Activated CD8-positive, alpha-beta memory T cell treated with anti-CD3 and anti-CD28 coated beads, Interleukin-2, amount 50 U/mL, for 1 hour (primary cell): ENCODE measurements around the gene C9orf50.

Experiments used
- DNase-seq: peaks from one replicate; pipeline ENCODE4 v3.0.0-alpha.2; 2020; ENCODE audit errors: extremely low read depth

Gene C9orf50

DNA sequence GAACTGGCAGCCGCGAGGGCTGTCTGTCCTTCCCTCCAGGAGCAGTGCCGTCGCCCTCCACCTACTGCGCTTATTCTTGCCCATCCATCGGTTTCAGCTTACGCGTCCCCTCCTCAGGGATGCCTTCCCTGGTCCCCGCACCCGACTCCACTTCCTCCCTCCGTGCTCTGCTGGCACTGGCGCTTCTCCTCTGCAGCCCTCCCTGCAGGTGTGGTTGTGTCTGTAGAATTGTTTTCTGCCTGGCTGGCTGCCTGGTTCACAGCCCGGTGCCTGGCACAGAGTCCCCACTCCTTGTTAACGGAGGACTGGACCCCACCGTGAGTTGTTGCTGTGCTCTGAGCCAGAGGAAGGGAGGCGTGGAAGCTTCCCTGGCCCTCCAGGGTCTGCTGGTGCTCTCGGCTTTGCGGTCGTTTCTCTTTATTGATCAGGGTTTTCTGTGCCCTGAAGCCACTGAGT lies 10.8 kb upstream of the C9orf50 start:
- no peak for DNase-seq

DNA sequence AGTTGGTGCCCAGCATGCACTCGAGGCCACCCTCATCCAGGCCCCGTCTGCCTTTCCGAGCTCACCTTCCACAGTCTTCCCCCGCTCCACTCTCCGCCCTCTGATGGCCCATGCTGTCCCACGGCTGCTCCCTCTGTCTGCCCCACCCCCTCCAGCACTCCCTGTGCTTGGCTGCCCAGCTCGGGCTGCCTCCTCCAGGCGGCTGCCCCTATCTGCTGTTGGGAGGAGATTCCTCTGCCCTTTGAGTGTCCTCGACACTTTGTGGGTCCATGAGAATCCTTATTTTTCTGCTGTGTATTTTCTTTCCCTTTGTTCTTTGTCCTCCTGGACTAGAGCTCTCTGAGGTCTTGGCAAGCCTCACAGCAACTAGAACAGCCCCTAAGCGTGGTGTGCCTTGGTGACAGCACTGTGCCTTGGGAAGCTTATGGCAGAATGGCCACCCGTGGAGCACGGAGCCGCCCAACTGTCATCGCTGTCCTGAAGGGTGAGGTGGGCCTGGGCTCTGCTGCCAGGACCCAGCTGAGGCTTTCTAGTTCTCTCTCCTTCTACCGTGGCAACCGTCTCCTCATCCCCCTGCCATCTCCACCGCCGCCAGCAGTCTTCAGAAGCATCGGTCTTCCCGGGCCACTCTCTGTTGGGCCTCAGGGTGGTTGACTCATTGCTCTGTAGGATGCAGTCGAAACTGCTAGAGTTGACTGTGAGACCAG lies 10.2 kb upstream of the C9orf50 start:
- DNase-seq, result no peak

DNA sequence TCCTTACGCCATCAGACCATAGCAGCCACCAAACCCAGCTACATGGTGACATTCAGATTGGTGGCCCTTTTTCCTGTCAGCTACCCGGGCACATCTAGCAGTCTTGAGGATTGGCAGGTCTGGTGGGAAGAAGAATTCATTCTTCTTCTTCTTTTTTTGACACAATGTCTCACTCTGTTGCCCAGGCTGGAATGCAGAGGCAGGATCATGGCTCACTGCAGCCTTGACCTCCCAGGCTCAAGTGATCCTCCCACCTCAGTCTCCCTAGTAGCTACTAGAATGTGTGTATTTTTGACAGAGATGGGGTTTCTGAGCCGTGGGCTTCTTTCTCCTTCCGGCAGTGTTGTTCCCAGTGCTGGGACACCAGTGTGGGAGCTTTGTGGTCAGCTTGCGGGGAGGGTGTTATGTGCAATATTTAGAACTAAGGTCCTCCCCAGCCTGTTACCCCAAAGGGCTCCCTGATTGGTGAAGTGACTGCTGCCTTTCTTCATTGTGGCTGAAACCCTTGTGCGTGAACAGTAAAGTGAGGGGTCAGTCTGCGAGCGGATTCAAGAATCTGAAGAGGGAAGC lies 8.4 kb upstream of the C9orf50 start:
- no peak for DNase-seq

DNA sequence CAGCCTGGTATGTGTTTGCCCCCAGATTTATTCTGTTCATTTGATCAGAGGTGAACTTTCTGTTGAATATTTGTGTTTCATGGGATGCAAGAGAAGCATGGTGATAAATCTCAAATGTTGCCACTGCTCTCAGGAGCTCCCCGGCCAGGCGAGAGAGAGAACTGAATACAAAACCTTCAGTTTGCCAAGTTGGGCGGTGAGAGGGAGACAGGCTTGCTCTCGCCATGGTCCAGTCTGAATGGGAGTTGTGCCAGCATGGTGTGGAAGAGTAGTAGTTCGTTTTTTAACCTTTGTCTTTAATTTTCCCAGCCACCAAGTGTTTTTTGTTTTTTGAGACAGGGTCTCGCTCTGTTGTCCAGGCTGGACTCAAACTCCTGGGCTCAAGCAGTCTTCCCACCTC lies 7.8 kb upstream of the C9orf50 start:
- no peak for DNase-seq

DNA sequence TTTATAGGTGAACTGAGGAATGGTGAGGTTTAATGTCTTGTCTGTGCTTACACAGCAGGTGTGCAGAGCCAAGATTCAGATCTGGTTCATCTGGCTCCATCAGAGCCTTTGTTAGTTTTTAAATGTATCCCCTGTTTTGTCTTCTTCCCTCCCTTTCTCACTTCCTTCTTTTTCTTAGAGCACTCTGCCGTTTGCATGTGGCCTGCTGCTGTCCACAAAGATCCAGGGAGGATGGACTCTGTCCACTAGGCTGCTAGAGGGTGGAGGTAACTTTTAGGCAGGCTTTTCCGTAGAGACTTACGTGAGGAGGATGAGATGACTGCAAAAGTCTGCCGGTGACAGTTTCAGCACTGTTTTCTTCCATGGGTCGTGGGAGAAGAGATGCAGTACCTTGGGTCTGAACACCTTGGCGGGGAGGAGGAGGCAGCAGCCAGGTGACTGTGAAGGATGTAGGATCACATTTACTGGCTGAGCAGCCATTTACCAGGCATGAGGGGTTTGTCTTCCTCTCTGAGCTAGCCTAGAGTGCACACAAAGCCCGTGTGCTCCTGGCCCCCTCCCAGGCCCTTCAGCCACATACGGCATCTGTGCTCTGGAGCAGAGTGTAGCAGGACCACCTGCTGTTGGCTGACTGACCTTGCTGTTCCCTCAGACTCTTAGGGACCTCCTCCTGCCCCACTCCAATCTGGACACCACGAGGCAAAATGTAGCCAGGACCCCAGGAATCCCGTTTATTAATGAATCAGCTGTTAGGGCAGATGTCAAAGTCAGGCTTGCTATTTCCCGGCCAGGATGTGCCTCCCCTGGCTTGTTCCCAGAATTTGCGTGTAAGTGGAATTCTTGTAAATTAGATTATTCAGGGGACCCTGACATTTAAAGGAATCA lies 6.9 kb upstream of the C9orf50 start:
- DNase-seq, result no peak

DNA sequence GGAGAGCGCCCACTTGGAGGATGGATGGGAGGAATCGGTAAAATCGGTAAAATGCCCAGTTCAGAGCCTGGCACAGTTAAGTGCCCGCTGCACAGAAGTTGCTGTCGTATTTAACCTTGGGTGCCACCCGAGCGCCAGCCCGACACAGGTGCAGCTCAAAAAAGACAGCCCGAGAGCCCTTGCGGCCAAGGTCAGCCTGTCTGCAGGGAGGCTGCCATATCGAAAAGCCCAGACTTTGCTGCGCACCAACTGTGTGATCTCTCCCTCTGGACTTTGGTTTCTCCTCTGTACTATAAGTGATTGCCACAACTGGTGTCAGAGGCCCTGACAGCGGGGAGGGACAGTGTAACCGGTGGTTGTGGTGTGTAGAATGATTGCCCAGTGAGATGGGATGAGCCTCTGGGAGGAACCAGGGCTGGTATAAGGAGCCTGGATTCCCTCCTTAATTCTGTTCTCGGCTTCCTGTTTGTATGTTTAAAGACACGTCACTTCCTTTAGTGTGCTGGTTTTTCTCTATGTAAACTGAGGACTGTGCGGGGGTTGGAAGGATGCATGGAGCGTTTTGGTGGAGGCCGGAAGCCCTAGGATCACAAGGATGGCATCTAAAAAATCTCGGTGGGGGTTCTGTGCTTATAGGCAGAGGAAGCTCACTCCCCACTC lies 5.9 kb upstream of the C9orf50 start:
- no peak for DNase-seq

DNA sequence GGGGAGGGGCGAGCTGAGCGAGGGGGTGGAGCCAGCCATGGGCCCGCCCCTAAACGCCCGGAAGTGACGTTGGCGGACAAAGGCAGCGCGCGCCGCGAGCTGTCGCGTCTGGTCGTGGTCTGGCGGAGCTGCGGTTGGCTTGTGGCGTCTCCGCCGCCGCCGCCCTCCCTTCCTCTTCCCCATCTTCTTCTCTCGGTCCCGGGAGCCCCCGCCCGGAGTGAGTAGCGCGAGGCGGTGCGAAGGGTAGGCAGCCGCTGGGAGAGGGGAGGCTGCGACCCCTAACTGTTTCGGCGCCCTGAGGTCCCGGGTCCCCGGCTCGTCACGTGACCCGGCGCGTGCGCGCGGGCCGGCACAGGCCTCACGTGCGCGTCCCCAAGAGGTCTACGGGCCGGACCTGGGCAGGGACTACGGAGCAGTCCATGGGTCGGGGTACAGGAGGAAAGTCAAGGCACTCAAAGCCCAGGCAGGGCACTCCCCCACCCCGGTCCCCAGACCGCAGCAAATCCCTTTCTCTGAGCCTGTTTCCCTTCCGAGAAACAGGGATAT lies 5.3 kb upstream of the C9orf50 start, which contains the start of gene NTMT1:
TSS of gene NTMT1 (plus strand) at position 85 of the 546 bp plus-strand sequence. CDS start 6,541 bp downstream, outside the sequence.
- DNase-seq, result peak; percentile 75

DNA sequence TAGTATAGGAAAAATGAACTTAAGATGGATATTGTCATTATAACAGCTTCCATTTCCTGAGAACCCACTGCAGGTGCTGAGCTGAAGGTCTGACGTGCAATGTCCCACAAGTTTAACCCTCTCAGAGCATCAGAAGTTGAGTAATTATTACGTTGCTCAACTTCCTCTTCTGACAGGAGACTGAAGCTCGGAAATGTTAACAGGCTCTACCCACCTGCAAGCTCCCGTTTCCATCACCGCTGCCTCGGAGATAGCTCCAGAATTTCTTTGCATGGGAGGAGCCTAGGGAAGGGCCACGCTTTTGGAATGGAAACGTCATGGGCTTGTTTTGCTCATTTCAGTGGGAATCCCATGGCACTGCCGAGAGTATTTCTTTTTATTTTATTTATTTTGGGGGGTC lies 4.0 kb upstream of the C9orf50 start:
- no peak for DNase-seq

DNA sequence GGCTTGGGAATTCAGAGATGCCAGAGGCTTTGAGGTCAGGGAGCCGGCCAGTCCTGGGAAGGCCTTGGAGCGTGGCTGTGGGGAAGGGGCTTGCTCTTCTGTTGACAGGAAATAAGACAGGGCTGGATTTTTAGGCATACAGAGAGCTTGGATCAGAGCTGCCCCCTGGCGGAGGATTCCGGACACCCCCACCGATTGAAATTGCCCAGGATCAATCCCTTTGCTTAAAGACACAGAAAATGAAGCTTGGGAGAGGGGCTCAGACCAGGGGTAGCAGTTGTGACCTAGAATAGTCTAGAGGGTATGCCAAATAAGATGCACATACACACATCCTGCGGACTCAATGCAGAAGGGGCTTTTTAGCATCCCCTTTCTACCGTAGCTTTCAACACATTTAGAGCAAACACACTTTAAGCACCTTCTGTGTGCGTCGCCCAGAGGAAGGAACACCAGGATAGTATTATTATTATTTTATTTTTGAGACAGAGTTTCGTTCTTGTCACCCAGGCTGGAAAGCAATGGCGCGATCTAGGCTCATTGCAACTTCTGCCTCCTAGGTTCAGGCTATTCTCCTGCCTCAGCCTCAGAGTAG lies 3.4 kb upstream of the C9orf50 start:
- DNase-seq, result no peak

DNA sequence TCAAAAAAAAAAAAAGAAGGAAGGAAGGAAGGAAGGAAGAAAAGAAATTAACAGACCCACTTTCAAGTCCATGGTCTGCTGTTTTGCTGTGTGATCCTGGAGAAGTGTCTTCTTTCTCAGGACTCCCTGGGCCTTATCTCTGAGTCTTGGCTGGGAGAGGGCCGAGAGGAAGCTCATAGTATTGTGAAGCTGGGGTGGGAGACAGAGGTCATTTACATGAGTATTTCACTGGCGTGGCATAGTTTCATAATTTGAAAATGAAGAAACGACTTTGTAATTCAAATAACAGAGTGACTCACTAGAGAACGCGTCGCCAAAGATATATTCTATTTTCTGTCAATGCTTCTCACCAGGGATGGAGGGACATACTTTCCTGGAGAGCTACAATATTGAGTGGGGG lies 2.4 kb upstream of the C9orf50 start:
- DNase-seq, result no peak

DNA sequence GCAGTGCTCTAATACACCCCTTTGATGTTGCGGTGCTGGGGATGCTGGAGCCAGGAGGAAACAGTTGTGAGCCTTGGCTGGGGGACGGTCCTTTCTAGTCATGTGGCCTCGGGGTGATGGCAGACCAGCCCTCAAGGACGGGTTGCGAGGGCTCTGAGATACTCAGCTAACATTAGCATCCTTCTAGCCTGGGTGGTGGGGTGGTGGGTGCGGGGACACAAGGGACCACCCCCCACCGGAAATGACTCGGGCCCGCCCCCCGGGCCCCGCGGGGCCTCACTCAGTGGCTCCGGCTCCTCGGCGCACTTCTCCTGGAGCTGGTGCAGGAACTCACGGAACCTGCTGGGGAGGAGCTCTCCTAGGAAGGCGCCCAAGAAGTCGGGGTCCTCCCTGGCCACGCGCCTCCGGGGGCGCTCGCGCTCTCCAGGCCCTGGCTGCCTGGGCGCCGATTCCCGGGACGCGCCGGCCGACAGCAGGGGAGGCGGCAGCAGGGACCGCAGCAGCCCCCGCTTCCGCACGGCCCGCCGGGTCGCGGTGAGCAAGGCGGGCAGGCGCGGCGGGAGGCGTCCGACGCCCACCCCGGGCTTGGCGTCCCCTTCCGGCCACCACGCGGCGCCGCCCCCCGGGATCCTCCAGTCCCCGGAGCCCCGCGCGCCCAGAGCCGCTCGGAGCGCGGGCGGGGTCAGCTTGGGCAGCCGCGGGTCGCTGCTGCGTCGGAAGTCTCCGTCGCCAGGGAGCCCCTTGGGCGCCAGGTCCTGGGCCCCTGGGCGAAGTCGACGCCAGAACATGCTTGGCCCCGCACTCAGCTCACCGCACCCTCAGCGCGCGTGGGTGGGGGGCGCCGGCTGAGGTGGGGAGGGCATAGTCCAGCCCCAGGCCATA lies 873 bp downstream of the C9orf50 start:
- no peak for DNase-seq

DNA sequence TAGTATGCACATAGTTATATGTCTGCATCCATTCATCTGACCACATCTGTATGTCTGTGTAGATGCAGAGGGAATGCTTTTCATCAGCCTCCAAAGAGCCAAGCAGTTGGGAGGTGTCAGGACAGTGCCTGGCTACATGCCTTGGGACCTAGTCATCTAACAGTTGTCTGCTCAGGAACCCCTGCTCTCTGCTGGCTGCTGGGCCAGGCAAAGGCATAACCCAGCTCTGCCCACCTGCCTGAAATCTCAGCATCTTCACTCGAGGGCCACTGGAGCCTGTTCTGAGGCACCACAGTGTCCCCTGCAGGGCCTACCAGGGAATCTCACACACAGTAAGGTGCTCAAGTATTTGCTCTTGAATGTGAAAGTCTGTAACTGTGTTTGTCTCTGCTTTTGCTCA lies 3.7 kb downstream of the C9orf50 start:
- no peak for DNase-seq

DNA sequence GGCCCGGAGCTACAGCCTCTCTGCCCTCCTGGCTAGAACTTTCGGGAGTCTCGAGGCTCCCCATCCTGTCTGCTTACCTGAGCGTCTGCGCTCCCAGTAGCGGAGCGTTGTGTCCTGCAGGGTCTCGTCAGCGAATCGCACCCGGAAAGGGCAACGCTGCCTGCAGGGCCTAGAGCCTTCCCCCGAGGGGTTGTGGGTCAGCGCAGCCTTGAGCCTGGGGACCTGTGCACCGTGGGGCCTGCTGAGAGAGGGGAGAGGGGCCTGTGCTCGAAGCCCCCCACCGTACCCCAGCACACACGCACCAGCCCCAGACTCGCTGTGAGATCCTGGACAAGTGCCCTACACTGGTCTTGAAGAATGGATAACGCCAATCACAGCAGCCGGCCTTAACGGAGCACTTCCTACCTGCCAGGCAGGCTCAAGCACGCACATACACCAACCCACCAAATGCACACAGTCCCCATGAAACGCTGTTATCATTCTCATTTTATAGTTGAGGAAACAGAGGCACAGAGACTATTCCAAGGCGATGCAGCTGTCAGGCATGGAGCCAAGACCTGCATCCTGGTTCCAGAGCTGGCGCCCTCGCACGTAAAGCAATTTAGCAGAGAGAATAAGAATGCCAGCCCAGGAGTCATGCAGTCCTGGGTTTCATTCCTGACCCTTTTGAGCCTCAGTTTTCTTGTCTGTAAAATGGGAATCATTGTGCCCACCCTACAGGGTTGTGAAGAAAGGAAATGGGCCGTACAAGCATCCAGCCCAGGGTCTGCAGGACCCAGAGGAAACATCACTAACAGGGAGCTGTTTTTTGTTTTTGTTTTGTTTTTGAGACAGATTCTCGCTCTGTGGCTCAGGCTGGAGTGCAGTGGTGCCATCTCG lies 5.3 kb downstream of the C9orf50 start:
- DNase-seq, result no peak

DNA sequence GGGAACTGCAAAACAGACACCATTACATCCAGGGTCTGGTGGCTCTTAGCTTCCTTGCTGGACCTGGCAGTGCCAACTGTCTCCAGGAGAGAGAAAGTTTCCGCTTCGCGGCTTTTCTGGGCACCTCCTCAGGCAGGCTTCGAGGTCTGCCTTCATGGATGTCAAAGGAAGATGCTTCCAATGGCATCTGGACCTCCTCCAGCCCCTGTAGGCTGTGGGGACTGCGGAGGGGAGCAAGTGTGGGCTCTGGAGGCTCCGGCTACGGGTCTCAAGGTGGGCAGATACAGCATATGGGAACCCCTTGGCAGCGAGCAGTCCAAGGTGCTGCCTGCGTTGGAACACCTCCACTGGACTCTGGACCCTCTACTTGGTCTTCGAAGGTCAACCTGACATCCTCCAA lies 6.0 kb downstream of the C9orf50 start:
- no peak for DNase-seq

DNA sequence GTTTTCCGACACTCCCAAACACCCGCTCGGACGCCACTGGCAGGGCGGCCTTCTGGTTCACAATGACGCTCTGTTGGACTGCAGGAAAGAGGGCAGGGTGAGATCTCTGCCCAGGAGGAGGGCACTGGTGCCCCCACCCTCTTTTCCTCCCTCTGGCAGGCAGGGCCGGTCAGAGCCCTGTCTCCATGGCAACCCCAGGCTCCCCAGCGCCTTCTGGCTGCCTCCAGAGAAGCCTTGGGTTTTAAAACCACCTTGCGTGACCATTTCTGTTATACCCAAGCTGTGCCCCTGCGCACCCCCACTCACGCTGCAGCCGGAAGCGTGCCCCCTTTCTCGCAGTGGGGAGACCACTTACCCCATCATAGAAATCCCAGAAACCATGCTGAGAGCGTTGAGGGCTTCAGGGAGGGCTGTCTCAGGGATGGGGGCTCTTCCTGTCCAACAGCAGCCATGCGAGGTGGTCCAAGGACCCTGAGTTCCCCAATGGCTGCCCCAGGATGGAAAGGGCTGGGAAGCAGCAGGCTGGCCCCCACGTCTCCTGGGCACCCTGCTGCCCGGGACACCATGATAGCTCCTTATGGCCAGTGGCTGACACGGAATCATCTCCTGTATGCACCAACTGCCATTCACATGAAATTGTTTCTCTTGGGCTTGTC lies 7.3 kb downstream of the C9orf50 start:
- DNase-seq, result no peak

DNA sequence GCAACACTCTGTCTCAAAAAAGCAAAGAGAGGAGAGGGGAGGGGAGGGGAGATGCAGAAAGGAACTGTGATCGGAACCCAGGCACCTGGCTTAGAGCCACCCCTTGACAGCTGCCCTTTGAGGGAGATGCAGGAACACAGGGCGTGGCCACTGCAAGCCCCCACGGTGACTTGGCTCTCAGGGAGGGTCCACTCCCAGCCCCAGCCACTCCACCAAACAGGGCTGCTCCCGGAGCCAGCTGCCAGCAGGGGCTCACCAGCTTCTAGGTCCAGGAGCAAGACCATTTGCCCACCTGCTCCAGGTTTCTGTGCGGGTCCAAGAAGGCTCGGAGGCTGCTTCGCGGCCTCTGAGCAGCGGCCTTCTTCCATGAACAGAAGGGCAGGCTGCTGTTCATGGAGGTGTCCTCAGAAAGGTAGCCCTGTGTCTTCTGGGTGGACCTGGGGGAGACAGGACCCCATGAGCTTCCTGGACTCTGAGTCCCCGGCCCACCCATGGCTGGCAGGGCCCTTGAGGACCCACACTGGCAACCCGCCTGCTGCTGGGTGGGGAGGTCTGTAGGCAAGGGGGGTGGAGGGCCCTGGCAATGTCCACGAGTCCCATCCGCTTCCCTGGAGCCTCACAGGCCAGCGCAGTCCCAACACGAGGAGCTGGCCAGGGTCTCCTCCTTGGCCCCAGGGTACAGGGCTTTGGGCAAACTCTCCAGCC lies 7.9 kb downstream of the C9orf50 start:
- no peak for DNase-seq

DNA sequence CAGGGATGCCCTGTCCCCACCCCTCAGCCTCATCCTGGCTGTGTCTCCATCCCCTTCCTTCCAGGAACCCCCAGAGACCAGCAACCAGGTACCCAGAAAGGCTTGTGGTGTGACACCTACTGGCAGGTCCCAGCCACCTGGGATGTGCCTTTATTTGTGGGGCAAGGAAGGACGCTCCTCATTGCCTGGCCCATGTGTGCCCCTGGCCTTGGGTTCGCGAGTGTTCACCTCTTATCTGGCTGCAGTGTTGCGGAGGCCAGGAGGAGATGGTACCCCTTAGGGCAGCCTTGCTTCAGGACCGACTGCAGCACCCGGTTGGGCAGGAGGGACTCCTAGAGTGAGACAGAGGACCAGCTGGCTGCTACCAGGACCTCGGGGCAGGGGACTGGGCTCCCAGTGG lies 8.8 kb downstream of the C9orf50 start:
- no peak for DNase-seq

DNA sequence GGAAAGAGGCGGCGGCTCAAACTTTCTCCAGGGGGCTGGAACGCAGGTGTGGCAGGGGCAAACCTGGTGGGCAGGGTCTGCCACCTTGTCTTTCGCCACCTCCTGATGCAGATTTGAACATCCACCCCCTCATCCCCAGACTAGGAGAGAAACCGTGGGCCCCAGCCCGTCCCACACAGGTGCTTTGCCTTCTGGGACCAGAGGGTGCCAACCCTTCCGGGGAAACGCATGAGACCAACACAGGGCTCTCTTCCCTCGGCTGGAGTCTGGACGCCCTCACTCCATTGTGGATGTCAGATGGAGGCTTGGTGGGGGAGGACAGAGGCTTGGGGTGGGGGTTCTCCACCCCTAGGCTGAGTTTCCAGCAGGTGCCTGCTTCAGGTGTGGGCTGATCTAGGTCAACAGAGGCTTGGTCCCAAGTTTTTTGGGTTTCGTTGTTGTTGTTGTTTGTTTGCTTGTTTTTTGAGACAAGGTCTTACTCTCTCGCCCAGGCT lies 9.5 kb downstream of the C9orf50 start:
- DNase-seq, result no peak
